Esophagus muscularis mucosa (tissue), 4 donors: ENCODE results near the gene ADAMTS2.

Source experiments
- EP300 ChIP-seq: sonication (generic); formaldehyde crosslinking; IDR thresholded peaks from one replicate; pipeline ENCODE4 v1.6.1; 2017; ENCODE audit warnings: antibody characterized with exemption
- POLR2A ChIP-seq: fragments of 450-650 bp; IDR thresholded peaks from one replicate; pipeline ENCODE4 v1.6.1; 2017; ENCODE audit warnings: antibody characterized with exemption, moderate library complexity, mild to moderate bottlenecking, low read depth
- POLR2AphosphoS5 ChIP-seq, 2 donors: sonication (generic); formaldehyde crosslinking; IDR thresholded peaks; one replicate each; pipeline ENCODE4 v1.6.1; 2017; ENCODE audit warnings: antibody characterized with exemption in 2 of 2
- TF ChIP-seq, protein P1 (sequence below), 3 experiments: fragments of 200-600 bp in 2 of 3; fragments of 450-650 bp in 1 of 3; sonication (generic) in 2 of 3; IDR thresholded peaks; one replicate each; pipeline ENCODE4 v1.5.1; 2017 to 2019; ENCODE audit warnings: antibody characterized with exemption in 3 of 3, mild to moderate bottlenecking in 2 of 3, moderate library complexity in 1 of 3

DNA sequence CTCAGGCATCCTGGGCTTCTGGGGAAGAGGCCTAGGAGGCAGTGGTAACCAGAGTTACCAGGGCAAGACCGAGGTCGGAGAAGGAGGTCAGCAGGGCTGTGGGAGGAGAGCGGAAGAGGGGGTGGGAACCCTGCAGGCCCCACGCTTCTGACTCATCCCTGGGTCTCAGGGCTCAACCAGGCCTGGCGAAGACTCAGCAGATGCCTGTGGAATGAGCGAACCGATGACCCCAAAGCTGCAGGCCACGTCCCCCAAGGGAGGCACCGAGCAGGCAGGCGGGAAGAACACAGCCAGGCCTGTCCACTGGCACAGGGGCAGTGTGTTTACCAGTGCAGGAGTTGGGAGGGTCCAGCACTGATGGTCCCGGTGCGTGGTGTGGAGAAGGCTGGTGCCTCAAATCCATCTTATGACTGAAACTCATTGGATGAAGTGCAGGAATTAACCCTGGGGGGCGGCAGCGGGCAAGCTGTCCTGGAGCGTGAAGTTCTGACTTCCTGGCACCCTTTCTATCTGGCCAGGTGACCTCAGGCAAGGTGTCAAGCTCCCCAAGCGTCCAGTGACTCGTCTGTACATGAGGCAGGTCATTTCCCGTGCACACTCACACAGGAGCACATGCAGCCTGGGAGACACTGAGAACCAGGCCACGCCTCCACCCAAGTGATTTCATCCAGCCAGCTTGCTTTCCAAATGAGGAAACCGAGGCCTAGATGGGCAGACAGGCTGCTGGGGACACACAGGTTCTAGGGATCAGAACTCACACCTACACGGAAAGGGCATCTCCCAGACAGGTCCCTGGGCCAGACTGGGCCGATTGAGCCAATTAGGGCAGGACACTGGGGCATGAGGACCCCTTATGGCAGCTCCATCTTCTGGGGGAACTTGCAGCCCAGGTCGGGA is 69.1 kb downstream of the ADAMTS2 start:
- TF ChIP-seq, protein P1, sequence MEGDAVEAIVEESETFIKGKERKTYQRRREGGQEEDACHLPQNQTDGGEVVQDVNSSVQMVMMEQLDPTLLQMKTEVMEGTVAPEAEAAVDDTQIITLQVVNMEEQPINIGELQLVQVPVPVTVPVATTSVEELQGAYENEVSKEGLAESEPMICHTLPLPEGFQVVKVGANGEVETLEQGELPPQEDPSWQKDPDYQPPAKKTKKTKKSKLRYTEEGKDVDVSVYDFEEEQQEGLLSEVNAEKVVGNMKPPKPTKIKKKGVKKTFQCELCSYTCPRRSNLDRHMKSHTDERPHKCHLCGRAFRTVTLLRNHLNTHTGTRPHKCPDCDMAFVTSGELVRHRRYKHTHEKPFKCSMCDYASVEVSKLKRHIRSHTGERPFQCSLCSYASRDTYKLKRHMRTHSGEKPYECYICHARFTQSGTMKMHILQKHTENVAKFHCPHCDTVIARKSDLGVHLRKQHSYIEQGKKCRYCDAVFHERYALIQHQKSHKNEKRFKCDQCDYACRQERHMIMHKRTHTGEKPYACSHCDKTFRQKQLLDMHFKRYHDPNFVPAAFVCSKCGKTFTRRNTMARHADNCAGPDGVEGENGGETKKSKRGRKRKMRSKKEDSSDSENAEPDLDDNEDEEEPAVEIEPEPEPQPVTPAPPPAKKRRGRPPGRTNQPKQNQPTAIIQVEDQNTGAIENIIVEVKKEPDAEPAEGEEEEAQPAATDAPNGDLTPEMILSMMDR (IDR thresholded peaks at IDR 0.05) = no peak
- TF ChIP-seq POLR2A = no peak
- peak in 1 of 2 donors; percentile 55 for TF ChIP-seq POLR2AphosphoS5 (IDR thresholded peaks at IDR 0.05)
- no peak for TF ChIP-seq EP300
